ENCODE data around the gene ZBTB21. TPM values are rescaled to one million over a fixed set of nuclear protein-coding genes. Genes with fewer than 3 reads are reported as not detected.
"Not testable (repeated sequence)": the region's sequence is repeated elsewhere in the genome, so short reads cannot be mapped to it uniquely, and the experiment has no call there.

ZBTB21 gene
- total and polyA plus RNA-seq, 7 donors = 0.49 to 8.8 (median 4.5) TPM

DNA sequence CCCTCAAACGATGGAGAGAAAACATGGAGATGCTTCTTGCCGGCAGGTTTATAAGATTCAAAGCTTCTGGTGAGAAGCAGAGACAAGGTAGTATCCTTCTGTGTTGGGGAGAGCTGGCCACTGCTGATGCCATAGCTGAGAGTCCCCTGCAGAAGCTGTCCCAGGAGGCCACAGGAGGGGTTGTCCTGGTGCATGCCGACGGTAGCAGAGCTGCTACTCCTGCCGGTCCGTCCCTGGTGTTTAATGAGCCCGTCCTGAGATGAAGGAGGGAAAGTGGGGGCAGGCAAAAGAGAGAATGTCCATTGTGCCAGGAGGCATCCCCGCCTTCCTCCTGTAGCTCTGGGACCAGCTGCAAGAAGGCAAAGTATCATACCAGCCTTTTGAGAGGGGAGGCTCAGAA lies 46.0 kb downstream of the ZBTB21 start:
- ATAC-seq = no peak
- TF ChIP-seq, protein P1, sequence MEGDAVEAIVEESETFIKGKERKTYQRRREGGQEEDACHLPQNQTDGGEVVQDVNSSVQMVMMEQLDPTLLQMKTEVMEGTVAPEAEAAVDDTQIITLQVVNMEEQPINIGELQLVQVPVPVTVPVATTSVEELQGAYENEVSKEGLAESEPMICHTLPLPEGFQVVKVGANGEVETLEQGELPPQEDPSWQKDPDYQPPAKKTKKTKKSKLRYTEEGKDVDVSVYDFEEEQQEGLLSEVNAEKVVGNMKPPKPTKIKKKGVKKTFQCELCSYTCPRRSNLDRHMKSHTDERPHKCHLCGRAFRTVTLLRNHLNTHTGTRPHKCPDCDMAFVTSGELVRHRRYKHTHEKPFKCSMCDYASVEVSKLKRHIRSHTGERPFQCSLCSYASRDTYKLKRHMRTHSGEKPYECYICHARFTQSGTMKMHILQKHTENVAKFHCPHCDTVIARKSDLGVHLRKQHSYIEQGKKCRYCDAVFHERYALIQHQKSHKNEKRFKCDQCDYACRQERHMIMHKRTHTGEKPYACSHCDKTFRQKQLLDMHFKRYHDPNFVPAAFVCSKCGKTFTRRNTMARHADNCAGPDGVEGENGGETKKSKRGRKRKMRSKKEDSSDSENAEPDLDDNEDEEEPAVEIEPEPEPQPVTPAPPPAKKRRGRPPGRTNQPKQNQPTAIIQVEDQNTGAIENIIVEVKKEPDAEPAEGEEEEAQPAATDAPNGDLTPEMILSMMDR (IDR thresholded peaks at IDR 0.05) = no peak
- peaks cover 0 to 16% (median 0%) of the 10 kb centered on the region in 3 donors for H3K27me3 ChIP-seq (ENCODE audit: insufficient read depth in 3 of 3, low read length in 2 of 3)
- no peak for DNase-seq
- H3K27ac ChIP-seq = no peak overlapping the region
- WGBS, 3 donors = 57 to 66% (median 62%) methylated on average over 8 of the region's 8 CpGs
- no peaks in the 10 kb centered on the region for H3K9me3 ChIP-seq
- H3K4me1 ChIP-seq = no peaks in the 10 kb centered on the region
- H3K36me3 ChIP-seq (ENCODE audit: insufficient read depth in 1 of 2, low read depth in 1 of 2) = no peaks in the 10 kb centered on the region
- intact Hi-C loops (cut with DNase I) = no loop called here
- no peak overlapping the region for H3K4me3 ChIP-seq

DNA sequence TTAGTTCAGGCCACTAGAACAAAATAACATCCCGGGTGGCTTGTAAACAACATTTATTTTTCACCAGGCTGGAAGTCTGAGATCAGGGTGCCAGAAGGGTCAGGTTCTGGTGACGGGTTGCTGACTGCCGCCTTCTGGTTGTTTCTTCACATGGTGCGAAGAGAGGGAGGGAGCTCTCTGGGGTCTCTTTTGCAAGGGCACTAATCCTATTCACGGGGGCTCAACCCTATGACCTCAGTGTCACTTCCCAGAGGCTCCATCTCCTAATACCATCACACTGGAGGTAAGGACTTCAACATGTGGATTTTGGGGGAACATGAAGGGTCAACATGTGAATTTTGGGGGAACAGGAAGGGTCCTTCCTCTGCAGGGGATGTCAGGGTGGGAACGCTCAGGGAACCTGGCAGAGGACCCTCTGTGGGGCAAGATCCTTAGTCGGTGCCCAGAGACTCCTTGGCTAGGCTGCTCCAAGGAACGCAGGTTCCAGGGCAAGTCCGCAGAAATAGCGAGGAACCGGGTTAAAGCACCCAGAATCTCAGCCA lies 47.7 kb downstream of the ZBTB21 start:
- no peak overlapping the region for H3K27ac ChIP-seq
- intact Hi-C loops (cut with DNase I) = no loop called here
- DNase-seq = no peak
- TF ChIP-seq, protein P1 (IDR thresholded peaks at IDR 0.05) = no peak
- peaks cover 13% of the 10 kb centered on the region for H3K4me1 ChIP-seq
- H3K36me3 ChIP-seq (ENCODE audit: insufficient read depth in 1 of 2, low read depth in 1 of 2) = no peaks in the 10 kb centered on the region
- H3K4me3 ChIP-seq = no peak overlapping the region
- WGBS, 3 donors = 85 to 90% (median 88%) methylated on average over 11 of the region's 11 CpGs
- no peaks in the 10 kb centered on the region for H3K9me3 ChIP-seq
- H3K27me3 ChIP-seq (ENCODE audit: insufficient read depth in 3 of 3, low read length in 2 of 3) = peaks cover 0 to 16% (median 0%) of the 10 kb centered on the region in 3 donors
- ATAC-seq = no peak

- intact Hi-C loops (cut with DNase I) = no loop called here
- H3K4me3 ChIP-seq = no peak overlapping the region
- no peak for DNase-seq
- no peak for ATAC-seq
- no peaks in the 10 kb centered on the region for H3K36me3 ChIP-seq (ENCODE audit: insufficient read depth in 1 of 2, low read depth in 1 of 2)
- no peaks in the 10 kb centered on the region for H3K9me3 ChIP-seq
- peaks cover 0 to 16% (median 0%) of the 10 kb centered on the region in 3 donors for H3K27me3 ChIP-seq (ENCODE audit: insufficient read depth in 3 of 3, low read length in 2 of 3)
- TF ChIP-seq, protein P1 (IDR thresholded peaks at IDR 0.05) = no peak
- H3K27ac ChIP-seq = no peak overlapping the region
- WGBS, 3 donors = 69 to 74% (median 72%) methylated on average over 8 of the region's 8 CpGs
- H3K4me1 ChIP-seq = peaks cover 21% of the 10 kb centered on the region
These were observed 48.4 kb downstream of the ZBTB21 start for GRCh38 chr21:41961753-41962152.

DNA sequence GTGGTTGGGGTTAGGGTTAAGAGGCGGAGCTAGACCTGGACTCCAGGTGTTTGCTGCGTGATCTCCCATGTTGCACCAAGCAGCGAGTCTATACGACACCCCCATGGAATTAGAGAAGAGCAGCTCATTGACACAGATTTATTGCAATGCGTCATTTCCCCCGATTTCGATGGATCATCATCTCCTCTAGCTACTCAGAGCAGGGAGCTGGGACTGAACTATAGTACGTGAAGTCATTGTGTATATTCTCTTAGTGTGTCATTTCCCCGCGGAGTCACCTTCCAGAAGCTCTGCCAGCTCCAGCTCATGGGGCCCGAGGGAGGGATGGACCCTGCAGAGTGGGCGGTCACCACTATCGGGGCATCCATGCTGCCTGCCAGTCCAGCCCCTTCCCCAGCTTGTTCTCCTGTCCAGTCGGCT lies 48.9 kb downstream of the ZBTB21 start:
- Histone ChIP-seq H3K4me3 (no peak overlapping the region), H3K9me3 (no peaks in the 10 kb centered on the region), H3K27me3 (ENCODE audit: insufficient read depth in 3 of 3, low read length in 2 of 3) (peaks cover 0 to 16% (median 0%) of the 10 kb centered on the region in 3 donors), H3K4me1 (peaks cover 21% of the 10 kb centered on the region), H3K36me3 (ENCODE audit: insufficient read depth in 1 of 2, low read depth in 1 of 2) (no peaks in the 10 kb centered on the region), H3K27ac (no peak overlapping the region)
- intact Hi-C loops (cut with DNase I) = no loop called here
- DNase-seq (no peak), ATAC-seq (no peak)
- TF ChIP-seq, protein P1 (IDR thresholded peaks at IDR 0.05) = no peak
- 73 to 81% (median 80%) methylated on average over 14 of the region's 14 CpGs for WGBS, 3 donors

GRCh38 chr21:41960386-41960785 lies 49.8 kb downstream of the ZBTB21 start:
- no peak overlapping the region for H3K4me3 ChIP-seq
- H3K27me3 ChIP-seq (ENCODE audit: insufficient read depth in 3 of 3, low read length in 2 of 3) = peaks cover 0 to 16% (median 0%) of the 10 kb centered on the region in 3 donors
- DNase-seq = no peak
- no peaks in the 10 kb centered on the region for H3K9me3 ChIP-seq
- peaks cover 21% of the 10 kb centered on the region for H3K4me1 ChIP-seq
- ATAC-seq = no peak
- H3K36me3 ChIP-seq (ENCODE audit: insufficient read depth in 1 of 2, low read depth in 1 of 2) = no peaks in the 10 kb centered on the region
- 88 to 91% (median 89%) methylated on average over 8 of the region's 8 CpGs for WGBS, 3 donors
- TF ChIP-seq, protein P1 (IDR thresholded peaks at IDR 0.05) = no peak
- H3K27ac ChIP-seq = no peak overlapping the region
- intact Hi-C loops (cut with DNase I) = no loop called here

- H3K4me3 ChIP-seq; H3K36me3 ChIP-seq (ENCODE audit: insufficient read depth in 1 of 2, low read depth in 1 of 2); ATAC-seq; H3K9me3 ChIP-seq; intact Hi-C loops (cut with DNase I); DNase-seq; H3K27ac ChIP-seq: not testable (repeated sequence)
- peaks cover 21% of the 10 kb centered on the region for H3K4me1 ChIP-seq
- 81 to 86% (median 85%) methylated on average over 11 of the region's 11 CpGs for WGBS, 3 donors
- H3K27me3 ChIP-seq (ENCODE audit: insufficient read depth in 3 of 3, low read length in 2 of 3) = peaks cover 0 to 16% (median 0%) of the 10 kb centered on the region in 3 donors
These were observed 50.5 kb downstream of the ZBTB21 start for GRCh38 chr21:41959697-41960096.

All from psoas muscle (tissue), 8 donors.